K562 (cell line): ENCODE results near the gene TMPRSS11D.

ENCODE experiments used
- CTCF ChIP-seq, 3 experiments: IDR thresholded peaks in 2 of 3; conservative IDR thresholded peaks in 1 of 3; 2 replicates each; pipeline ENCODE4 v1.5.1; 2011 to 2012; ENCODE audit warnings: low read length in 3 of 3, mild to moderate bottlenecking in 3 of 3, control low read depth in 2 of 3, improper control_type of control experiment in 1 of 3, inconsistent platforms in 1 of 3, low read depth in 1 of 3, mixed read lengths in 1 of 3, moderate library complexity in 1 of 3; ENCODE audit not compliant: insufficient read depth in 2 of 3
- HNRNPH1 ChIP-seq: fragments of 200-400 bp; formaldehyde crosslinking; optimal IDR thresholded peaks from 2 replicates; pipeline ENCODE3; 2017; ENCODE audit warnings: low read depth, mild to moderate bottlenecking, low read length, moderate library complexity
- JUND ChIP-seq, 2 experiments: IDR thresholded peaks; 2 replicates in 1 of 2; 3 replicates in 1 of 2; pipeline ENCODE4 v1.6.1; 2011; ENCODE audit warnings: borderline replicate concordance in 2 of 2, low read depth in 2 of 2, low read length in 2 of 2, improper control_type of control experiment in 1 of 2, missing biosample characterization in 1 of 2, missing genetic modification characterization in 1 of 2, missing genetic modification reagents in 1 of 2

- TF ChIP-seq JUND (IDR thresholded peaks at IDR 0.05; ENCODE audit: borderline replicate concordance, low read depth, low read length), result no peak
- no peak for TF ChIP-seq JUND (tag; IDR thresholded peaks at IDR 0.05; ENCODE audit: borderline replicate concordance, low read depth, low read length)
- no peak for TF ChIP-seq HNRNPH1
- no peak for TF ChIP-seq CTCF (IDR thresholded peaks at IDR 0.05 in 2 of 3, conservative IDR thresholded peaks at IDR 0.05 in 1 of 3; ENCODE audit: insufficient read depth in 2 of 3, low read depth in 1 of 3, low read length in 3 of 3)
These were observed 13.9 kb upstream of the TMPRSS11D start for GRCh38 chr4:67897686-67898085.
